ENCODE data around the gene CCNG1.
"Not testable (repeated sequence)": the region's sequence is repeated elsewhere in the genome, so short reads cannot be mapped to it uniquely, and the experiment has no call there.

CCNG1 gene

DNA sequence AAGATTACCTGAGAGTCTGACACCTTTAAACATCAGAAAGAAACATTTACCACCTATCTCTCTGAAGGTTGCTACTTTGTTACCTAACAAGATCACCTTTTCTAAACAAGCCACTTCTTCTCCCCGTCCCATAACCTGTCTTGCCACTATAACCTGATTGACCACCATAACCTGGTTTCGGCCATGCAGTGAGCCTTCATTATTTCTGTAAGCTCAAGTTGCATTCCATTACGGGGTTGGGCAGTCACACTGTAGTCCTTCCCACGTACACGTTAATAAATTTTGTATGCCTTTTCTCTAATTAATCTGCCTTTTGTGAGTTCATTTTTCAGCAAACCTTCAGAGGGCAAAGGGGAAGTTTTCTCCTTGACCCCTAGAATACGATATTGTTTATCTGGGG is 28.0 kb upstream of the CCNG1 start:
- H3K79me2 ChIP-seq (ENCODE audit: insufficient read depth, low read length), result no peaks in the 10 kb centered on the region
- H3K27ac ChIP-seq (ENCODE audit: low read length), result no peak overlapping the region
- no peaks in the 10 kb centered on the region for H4K20me1 ChIP-seq (ENCODE audit: insufficient read depth, low read length)
- H3K4me3 ChIP-seq (ENCODE audit: low read depth in 1 of 2, low read length in 2 of 2), result no peak overlapping the region
- H2AFZ ChIP-seq (ENCODE audit: low read depth, low read length), result no peak overlapping the region
- no peak for DNase-seq
- TF ChIP-seq, protein P1, sequence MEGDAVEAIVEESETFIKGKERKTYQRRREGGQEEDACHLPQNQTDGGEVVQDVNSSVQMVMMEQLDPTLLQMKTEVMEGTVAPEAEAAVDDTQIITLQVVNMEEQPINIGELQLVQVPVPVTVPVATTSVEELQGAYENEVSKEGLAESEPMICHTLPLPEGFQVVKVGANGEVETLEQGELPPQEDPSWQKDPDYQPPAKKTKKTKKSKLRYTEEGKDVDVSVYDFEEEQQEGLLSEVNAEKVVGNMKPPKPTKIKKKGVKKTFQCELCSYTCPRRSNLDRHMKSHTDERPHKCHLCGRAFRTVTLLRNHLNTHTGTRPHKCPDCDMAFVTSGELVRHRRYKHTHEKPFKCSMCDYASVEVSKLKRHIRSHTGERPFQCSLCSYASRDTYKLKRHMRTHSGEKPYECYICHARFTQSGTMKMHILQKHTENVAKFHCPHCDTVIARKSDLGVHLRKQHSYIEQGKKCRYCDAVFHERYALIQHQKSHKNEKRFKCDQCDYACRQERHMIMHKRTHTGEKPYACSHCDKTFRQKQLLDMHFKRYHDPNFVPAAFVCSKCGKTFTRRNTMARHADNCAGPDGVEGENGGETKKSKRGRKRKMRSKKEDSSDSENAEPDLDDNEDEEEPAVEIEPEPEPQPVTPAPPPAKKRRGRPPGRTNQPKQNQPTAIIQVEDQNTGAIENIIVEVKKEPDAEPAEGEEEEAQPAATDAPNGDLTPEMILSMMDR (IDR thresholded peaks at IDR 0.05; ENCODE audit: borderline replicate concordance, extremely low read depth, low read length, poor library complexity, severe bottlenecking), result no peak
- no peak for TF ChIP-seq EZH2 (IDR thresholded peaks at IDR 0.05; ENCODE audit: borderline replicate concordance, low read depth, low read length, severe bottlenecking)
- peaks cover 2% of the 10 kb centered on the region for H3K27me3 ChIP-seq (ENCODE audit: insufficient read depth, low read length, poor library complexity)
- H3K9ac ChIP-seq (ENCODE audit: low read depth, low read length), result no peak overlapping the region
- no peak for ATAC-seq (ENCODE audit: insufficient read depth, low read depth)
- no peak overlapping the region for H3K4me2 ChIP-seq (ENCODE audit: insufficient read depth, low read length)
- peaks cover 6% of the 10 kb centered on the region; the same call in 1 of the 2 replicates for H3K4me1 ChIP-seq (ENCODE audit: insufficient read depth, low read length)
- no peaks in the 10 kb centered on the region for H3K36me3 ChIP-seq (ENCODE audit: insufficient read depth, low read length)
- H3K9me3 ChIP-seq (ENCODE audit: insufficient read depth, low read length, severe bottlenecking), result no peaks in the 10 kb centered on the region

DNA sequence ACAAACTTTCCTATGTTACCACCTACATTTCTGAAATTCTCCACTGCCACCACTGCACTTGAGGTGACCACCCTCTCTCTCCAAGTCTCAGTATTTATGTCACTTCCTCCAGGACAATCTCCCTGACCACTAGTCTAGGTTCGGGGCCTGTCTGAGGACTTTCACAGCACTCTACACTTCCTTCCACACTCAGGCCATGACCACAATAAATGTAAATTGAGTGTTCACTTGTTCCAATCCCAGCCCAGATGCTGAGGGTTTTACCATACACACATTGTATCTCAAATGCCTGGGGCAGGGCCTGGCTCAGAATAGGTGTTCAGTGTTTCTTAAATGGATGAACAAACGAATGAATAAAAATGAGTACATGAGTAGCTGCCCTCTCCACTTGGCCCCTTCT is 26.9 kb upstream of the CCNG1 start:
- H3K4me1 ChIP-seq (ENCODE audit: insufficient read depth, low read length), result peaks cover 6% of the 10 kb centered on the region; the same call in 1 of the 2 replicates
- H3K36me3 ChIP-seq (ENCODE audit: insufficient read depth, low read length), result no peaks in the 10 kb centered on the region
- H3K9me3 ChIP-seq (ENCODE audit: insufficient read depth, low read length, severe bottlenecking), result no peaks in the 10 kb centered on the region
- no peak overlapping the region for H2AFZ ChIP-seq (ENCODE audit: low read depth, low read length)
- no peak overlapping the region for H3K4me2 ChIP-seq (ENCODE audit: insufficient read depth, low read length)
- DNase-seq (no peak), ATAC-seq (ENCODE audit: insufficient read depth, low read depth) (no peak)
- TF ChIP-seq, protein P1 (IDR thresholded peaks at IDR 0.05; ENCODE audit: borderline replicate concordance, extremely low read depth, low read length, poor library complexity, severe bottlenecking), result no peak
- no peak for TF ChIP-seq EZH2 (IDR thresholded peaks at IDR 0.05; ENCODE audit: borderline replicate concordance, low read depth, low read length, severe bottlenecking)
- H3K4me3 ChIP-seq (ENCODE audit: low read depth in 1 of 2, low read length in 2 of 2), result no peak overlapping the region
- no peaks in the 10 kb centered on the region for H4K20me1 ChIP-seq (ENCODE audit: insufficient read depth, low read length)
- H3K9ac ChIP-seq (ENCODE audit: low read depth, low read length), result no peak overlapping the region
- no peak overlapping the region for H3K27ac ChIP-seq (ENCODE audit: low read length)
- peaks cover 2% of the 10 kb centered on the region for H3K27me3 ChIP-seq (ENCODE audit: insufficient read depth, low read length, poor library complexity)
- H3K79me2 ChIP-seq (ENCODE audit: insufficient read depth, low read length), result no peaks in the 10 kb centered on the region

DNA sequence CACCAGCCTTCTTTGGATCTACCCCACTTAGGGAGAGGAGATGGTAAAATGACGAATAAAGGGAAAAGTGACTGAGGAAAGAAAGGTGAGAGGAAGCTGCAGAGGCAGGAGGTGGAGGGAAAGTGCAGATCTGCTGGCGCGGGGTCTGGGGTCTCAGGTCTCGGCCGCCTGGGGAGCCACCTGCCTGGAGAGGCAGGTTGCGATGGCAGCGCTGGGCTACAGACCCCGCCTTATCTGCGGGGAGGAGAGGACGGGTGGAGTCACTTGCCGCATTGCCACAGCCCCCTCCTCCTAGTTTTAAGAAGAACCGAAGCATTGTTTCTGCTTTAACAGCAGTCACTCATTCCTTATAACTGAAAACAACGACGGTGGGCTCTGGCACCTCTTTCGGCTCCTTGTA is 21.7 kb upstream of the CCNG1 start:
- not testable (repeated sequence) for H3K27me3 ChIP-seq (ENCODE audit: insufficient read depth, low read length, poor library complexity); H2AFZ ChIP-seq (ENCODE audit: low read depth, low read length); H3K36me3 ChIP-seq (ENCODE audit: insufficient read depth, low read length); H3K4me3 ChIP-seq (ENCODE audit: low read depth in 1 of 2, low read length in 2 of 2); H3K9ac ChIP-seq (ENCODE audit: low read depth, low read length); H3K79me2 ChIP-seq (ENCODE audit: insufficient read depth, low read length); H3K27ac ChIP-seq (ENCODE audit: low read length); H3K4me1 ChIP-seq (ENCODE audit: insufficient read depth, low read length); H3K9me3 ChIP-seq (ENCODE audit: insufficient read depth, low read length, severe bottlenecking); DNase-seq; H4K20me1 ChIP-seq (ENCODE audit: insufficient read depth, low read length); ATAC-seq (ENCODE audit: insufficient read depth, low read depth); H3K4me2 ChIP-seq (ENCODE audit: insufficient read depth, low read length)

DNA sequence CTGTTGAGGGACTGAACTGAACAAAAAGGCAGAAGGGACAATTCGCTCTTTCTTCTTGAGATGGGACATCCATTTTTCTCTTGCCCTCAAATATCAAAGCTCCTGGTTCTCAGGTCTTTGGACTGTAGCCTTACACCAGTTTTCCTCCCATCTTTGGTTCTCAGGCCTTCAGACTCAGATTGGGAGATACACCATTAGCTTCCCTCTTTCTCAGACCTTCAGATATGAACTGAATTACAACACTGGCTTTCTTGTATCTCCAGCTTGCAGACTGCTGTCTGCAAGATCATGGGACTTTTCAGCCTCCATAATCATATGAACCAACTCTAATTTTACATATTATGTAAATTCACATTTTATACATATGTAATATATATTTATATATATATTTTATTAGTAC is 12.6 kb upstream of the CCNG1 start:
- ATAC-seq (ENCODE audit: insufficient read depth, low read depth) (no peak), DNase-seq (no peak)
- Histone ChIP-seq H3K27ac (ENCODE audit: low read length) (no peak overlapping the region), H3K4me3 (ENCODE audit: low read depth in 1 of 2, low read length in 2 of 2) (no peak overlapping the region), H3K4me1 (ENCODE audit: insufficient read depth, low read length) (no peaks in the 10 kb centered on the region), H3K79me2 (ENCODE audit: insufficient read depth, low read length) (no peaks in the 10 kb centered on the region), H3K9ac (ENCODE audit: low read depth, low read length) (no peak overlapping the region), H3K27me3 (ENCODE audit: insufficient read depth, low read length, poor library complexity) (no peaks in the 10 kb centered on the region), H4K20me1 (ENCODE audit: insufficient read depth, low read length) (no peaks in the 10 kb centered on the region), H3K4me2 (ENCODE audit: insufficient read depth, low read length) (no peak overlapping the region), H3K36me3 (ENCODE audit: insufficient read depth, low read length) (no peaks in the 10 kb centered on the region), H2AFZ (ENCODE audit: low read depth, low read length) (no peak overlapping the region), H3K9me3 (ENCODE audit: insufficient read depth, low read length, severe bottlenecking) (no peaks in the 10 kb centered on the region)
- TF ChIP-seq, protein P1 (IDR thresholded peaks at IDR 0.05; ENCODE audit: borderline replicate concordance, extremely low read depth, low read length, poor library complexity, severe bottlenecking), result no peak
- no peak for TF ChIP-seq EZH2 (IDR thresholded peaks at IDR 0.05; ENCODE audit: borderline replicate concordance, low read depth, low read length, severe bottlenecking)

DNA sequence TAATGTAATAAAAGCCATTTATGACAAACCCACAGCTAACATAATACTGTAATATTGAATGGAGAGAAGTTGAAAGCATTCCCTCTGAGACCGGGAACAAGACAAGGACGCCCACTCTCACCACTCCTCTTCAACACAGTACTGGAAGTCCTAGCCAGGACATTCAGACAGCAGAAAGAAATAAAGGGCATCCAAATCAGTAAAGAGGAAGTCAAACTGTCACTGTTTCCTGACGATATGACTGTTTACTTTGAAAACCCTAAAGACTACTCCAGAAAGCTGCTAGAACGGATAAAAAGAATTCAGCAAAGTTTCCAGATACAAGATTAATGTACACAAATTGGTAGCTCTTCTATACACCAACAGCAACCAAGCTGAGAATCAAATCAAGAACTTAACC is 11.3 kb upstream of the CCNG1 start:
- not testable (repeated sequence) for H3K9ac ChIP-seq (ENCODE audit: low read depth, low read length); H3K4me3 ChIP-seq (ENCODE audit: low read depth in 1 of 2, low read length in 2 of 2); DNase-seq; H3K27me3 ChIP-seq (ENCODE audit: insufficient read depth, low read length, poor library complexity); H3K27ac ChIP-seq (ENCODE audit: low read length); H3K4me2 ChIP-seq (ENCODE audit: insufficient read depth, low read length); H3K4me1 ChIP-seq (ENCODE audit: insufficient read depth, low read length); H3K79me2 ChIP-seq (ENCODE audit: insufficient read depth, low read length); ATAC-seq (ENCODE audit: insufficient read depth, low read depth); H3K36me3 ChIP-seq (ENCODE audit: insufficient read depth, low read length); H4K20me1 ChIP-seq (ENCODE audit: insufficient read depth, low read length); H3K9me3 ChIP-seq (ENCODE audit: insufficient read depth, low read length, severe bottlenecking); H2AFZ ChIP-seq (ENCODE audit: low read depth, low read length)
